PFSK-1 (cell line): ENCODE data around the gene TP53RK.

Experiments
- FOXP2 ChIP-seq: optimal IDR thresholded peaks from 2 replicates; pipeline ENCODE3; 2011; ENCODE audit warnings: borderline replicate concordance, control low read depth, inconsistent platforms; ENCODE audit not compliant: insufficient read depth; ENCODE audit errors: extremely low read length, extremely low read depth
- POLR2AphosphoS5 ChIP-seq: IDR thresholded peaks from 2 replicates; pipeline ENCODE4 v1.6.1; 2012; ENCODE audit warnings: low read depth, mild to moderate bottlenecking, control low read depth, low read length, moderate library complexity
- SIN3A ChIP-seq: IDR thresholded peaks from 2 replicates; pipeline ENCODE4 v1.6.1; 2012; ENCODE audit warnings: mild to moderate bottlenecking, low read length, moderate library complexity, borderline replicate concordance; ENCODE audit not compliant: insufficient read depth
- TAF1 ChIP-seq: IDR thresholded peaks from 2 replicates; pipeline ENCODE4 v1.6.1; 2012; ENCODE audit warnings: low read length, control low read depth, borderline replicate concordance; ENCODE audit not compliant: insufficient read depth
- TF ChIP-seq, protein P1 (sequence below), 2 experiments: IDR thresholded peaks; 2 replicates each; pipeline versions ENCODE4 v1.6.1 to v1.8.0; 2011 to 2012; ENCODE audit warnings: low read depth in 2 of 2, low read length in 2 of 2, control low read depth in 1 of 2, inconsistent platforms in 1 of 2, mild to moderate bottlenecking in 1 of 2, moderate library complexity in 1 of 2; ENCODE audit not compliant: insufficient read depth in 1 of 2

The TP53RK gene

DNA sequence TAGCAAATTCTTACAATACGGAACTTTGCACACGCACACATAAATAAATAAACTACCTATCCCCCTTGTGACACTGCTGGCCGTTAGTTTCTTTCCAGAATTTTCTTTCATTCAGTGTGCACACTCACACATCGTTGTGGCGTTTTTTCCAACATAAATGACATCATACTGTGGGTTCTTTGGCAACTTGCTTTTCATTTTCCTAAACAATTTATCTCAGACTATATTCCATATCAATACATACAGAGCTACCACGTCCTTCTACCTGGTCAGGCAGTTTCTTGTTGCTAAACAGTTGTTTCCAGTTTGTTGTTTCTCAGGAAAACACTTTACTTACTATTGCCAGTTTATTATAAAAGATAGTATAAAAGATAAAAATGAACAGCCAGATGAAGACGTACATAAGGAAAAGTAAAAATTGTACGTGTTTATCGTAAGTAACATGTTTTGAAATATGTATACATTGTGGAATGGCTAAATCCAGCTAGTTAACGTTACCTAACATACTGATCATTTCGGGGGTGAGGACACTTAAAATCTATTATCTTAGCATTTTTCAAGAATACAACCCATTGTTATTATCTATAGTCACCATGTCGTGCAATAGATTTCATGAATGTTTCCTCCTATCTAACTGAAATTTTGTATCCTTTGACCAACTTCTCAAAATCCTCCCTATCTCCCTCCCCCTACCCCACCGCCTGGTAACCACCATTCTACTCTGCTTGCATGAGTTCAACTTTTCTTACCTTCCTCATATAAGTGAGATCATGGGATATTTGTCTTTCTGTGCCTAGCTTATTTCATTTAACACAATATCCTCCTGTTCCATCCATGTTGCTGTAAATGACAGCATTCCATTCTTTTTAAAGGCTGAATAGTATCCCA, 1.2 kb upstream of the TP53RK start:
- TF ChIP-seq, protein P1, sequence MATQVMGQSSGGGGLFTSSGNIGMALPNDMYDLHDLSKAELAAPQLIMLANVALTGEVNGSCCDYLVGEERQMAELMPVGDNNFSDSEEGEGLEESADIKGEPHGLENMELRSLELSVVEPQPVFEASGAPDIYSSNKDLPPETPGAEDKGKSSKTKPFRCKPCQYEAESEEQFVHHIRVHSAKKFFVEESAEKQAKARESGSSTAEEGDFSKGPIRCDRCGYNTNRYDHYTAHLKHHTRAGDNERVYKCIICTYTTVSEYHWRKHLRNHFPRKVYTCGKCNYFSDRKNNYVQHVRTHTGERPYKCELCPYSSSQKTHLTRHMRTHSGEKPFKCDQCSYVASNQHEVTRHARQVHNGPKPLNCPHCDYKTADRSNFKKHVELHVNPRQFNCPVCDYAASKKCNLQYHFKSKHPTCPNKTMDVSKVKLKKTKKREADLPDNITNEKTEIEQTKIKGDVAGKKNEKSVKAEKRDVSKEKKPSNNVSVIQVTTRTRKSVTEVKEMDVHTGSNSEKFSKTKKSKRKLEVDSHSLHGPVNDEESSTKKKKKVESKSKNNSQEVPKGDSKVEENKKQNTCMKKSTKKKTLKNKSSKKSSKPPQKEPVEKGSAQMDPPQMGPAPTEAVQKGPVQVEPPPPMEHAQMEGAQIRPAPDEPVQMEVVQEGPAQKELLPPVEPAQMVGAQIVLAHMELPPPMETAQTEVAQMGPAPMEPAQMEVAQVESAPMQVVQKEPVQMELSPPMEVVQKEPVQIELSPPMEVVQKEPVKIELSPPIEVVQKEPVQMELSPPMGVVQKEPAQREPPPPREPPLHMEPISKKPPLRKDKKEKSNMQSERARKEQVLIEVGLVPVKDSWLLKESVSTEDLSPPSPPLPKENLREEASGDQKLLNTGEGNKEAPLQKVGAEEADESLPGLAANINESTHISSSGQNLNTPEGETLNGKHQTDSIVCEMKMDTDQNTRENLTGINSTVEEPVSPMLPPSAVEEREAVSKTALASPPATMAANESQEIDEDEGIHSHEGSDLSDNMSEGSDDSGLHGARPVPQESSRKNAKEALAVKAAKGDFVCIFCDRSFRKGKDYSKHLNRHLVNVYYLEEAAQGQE (IDR thresholded peaks at IDR 0.05; ENCODE audit: insufficient read depth in 1 of 2, low read depth in 2 of 2, low read length in 2 of 2): no peak
- no peak for TF ChIP-seq SIN3A
- TF ChIP-seq TAF1: no peak
- TF ChIP-seq POLR2AphosphoS5: no peak
- no peak for TF ChIP-seq FOXP2

GRCh38 chr20:46689754-46690085, 476 bp upstream of the TP53RK start:
- TF ChIP-seq TAF1 (no peak), POLR2AphosphoS5 (peak; percentile 55; the same call in 1 of the 2 replicates), SIN3A (no peak), FOXP2 (no peak)
- TF ChIP-seq, protein P1 (IDR thresholded peaks at IDR 0.05; ENCODE audit: insufficient read depth in 1 of 2, low read depth in 2 of 2, low read length in 2 of 2): no peak

DNA sequence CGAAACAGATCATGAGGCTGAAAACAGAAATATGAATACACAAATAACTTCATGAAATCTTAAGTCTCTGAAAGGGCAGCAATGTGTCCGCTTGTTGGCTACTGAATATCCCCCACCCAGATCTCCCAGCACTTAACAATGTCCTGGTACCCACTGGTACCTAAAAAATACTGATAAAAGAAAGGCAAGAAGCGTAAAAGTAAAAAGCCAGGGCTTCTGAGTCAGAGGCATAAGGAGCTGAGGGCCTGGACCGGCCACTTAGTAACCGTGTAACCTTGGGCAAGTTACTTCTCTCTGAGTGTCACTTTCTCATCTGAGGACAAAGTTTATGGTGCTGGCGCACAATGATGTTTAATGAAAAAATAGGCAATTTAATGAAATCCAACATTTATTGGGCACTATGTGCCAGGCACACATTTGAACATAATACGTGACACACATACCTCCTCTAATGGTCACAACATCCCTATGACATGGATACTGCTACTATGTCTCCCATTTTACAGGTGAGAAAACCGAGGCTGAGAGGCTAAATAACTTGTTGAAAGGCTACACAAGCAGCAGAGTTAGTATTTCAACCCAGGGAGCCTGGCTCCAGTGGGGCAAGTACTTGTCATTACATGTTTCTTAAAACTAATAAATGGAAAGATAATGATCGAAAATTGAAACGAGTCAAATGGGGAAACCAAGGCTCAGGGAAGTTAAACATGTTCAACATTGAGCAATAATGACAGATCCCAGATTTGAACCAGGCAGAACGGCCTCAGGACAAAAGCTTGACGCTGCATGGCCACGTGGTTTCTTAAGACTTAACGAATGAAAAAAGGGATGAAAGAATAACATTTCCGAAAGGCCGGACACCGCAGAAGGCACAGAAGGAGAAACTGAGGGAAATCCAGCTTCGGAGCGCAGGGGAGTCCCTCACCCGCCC, 828 bp downstream of the TP53RK start:
- TF ChIP-seq SIN3A (0 out of 2 replicates have a peak, but pooled peaks have one; percentile 22), POLR2AphosphoS5 (no peak), FOXP2 (no peak)

DNA sequence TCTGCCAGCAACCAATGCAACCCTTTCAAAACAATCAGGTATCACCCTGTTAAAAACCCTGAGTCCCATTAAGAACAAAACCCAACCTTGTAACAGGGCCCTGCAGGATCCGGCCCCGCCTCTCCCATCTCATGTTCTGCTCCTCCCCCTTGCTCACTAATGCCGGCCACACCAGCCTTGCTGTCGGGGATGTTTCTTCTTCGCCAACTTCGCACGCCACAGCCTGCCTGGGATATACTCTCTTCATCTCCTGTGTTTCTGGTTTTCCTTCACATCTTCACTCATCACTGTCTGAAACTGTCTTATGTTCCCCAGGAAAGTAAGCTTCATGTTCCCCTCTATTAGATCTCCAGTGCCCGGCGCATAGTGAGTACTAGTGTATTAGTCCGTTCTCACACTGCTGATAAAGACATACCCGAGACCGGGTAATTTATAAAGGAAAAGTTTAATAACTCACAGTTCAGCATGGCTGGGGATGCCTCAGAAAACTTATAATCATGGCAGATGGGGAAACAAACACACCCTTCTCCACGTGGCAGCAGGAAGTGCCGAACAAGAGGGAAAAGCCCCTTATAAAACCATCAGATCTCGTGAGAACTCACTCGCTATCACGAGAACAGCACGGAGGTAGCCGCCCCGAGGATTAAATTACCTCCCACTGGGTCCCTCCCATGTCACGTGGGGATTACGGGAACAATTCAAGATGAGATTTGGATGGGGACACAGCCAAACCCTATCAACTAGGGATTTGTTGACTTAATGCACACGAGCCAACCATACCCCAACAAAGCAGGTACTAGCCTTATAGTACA, 5.1 kb downstream of the TP53RK start:
- TF ChIP-seq SIN3A: no peak
- TF ChIP-seq, protein P1 (IDR thresholded peaks at IDR 0.05; ENCODE audit: insufficient read depth in 1 of 2, low read depth in 2 of 2, low read length in 2 of 2): no peak
- TF ChIP-seq FOXP2: no peak
- TF ChIP-seq POLR2AphosphoS5: no peak
- TF ChIP-seq TAF1: no peak

DNA sequence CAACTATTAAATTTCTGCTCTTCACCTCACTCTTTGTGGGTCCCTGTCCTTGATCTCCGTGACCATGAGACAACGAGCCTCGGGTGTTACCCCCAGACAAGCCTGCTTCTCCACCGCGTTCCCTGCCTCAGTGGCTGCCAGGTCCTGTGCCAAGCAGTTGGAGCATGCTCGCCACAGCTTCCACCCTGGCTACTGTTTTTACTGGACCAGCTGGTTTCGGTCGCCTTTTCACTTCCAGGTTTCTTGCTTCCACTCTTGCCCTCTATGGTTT, 5.6 kb downstream of the TP53RK start:
- TF ChIP-seq POLR2AphosphoS5 (no peak), FOXP2 (no peak), SIN3A (no peak), TAF1 (no peak)
- TF ChIP-seq, protein P1 (IDR thresholded peaks at IDR 0.05; ENCODE audit: insufficient read depth in 1 of 2, low read depth in 2 of 2, low read length in 2 of 2): no peak
